GM23338 (cell line): ENCODE results near the gene KCNMB1. TPM values are rescaled to one million over a fixed set of nuclear protein-coding genes. Genes with fewer than 3 reads are reported as not detected.

ENCODE experiments used
- ATAC-seq: fragments of 200-7000 bp; cut with Tn5 transposase; 3 replicates; pipeline ENCODE4 v1.9.1; 2020
- DNase-seq: peaks from one replicate; pipeline ENCODE4 v3.0.0-alpha.2; 2015; ENCODE audit warnings: low spot score
- H2AFZ ChIP-seq: fragments of 200-600 bp; sonication (generic); 2 replicates; pipeline ENCODE4 v1.8.0; 2016; ENCODE audit warnings: antibody characterized with exemption, mild to moderate bottlenecking, moderate library complexity
- H3F3A ChIP-seq: fragments of 200-600 bp; sonication (generic); replicated peaks from 2 replicates; pipeline ENCODE4 v1.8.0; 2017; ENCODE audit warnings: antibody characterized with exemption, mixed run types, low read depth
- H3K27ac ChIP-seq: fragments of 200-600 bp; sonication (generic); 2 replicates; pipeline ENCODE4 v1.6.1; 2016; ENCODE audit warnings: low read depth
- H3K27me3 ChIP-seq: fragments of 200-600 bp; sonication (generic); 2 replicates; pipeline ENCODE4 v1.8.0; 2016; ENCODE audit warnings: mild to moderate bottlenecking, mixed run types, moderate library complexity; ENCODE audit not compliant: insufficient read depth
- H3K36me3 ChIP-seq: fragments of 200-600 bp; sonication (generic); 2 replicates; pipeline ENCODE4 v1.8.0; 2016; ENCODE audit warnings: mild to moderate bottlenecking; ENCODE audit not compliant: insufficient read depth
- H3K4me1 ChIP-seq: fragments of 200-600 bp; sonication (generic); 2 replicates; pipeline ENCODE4 v1.8.0; 2016; ENCODE audit warnings: mild to moderate bottlenecking, moderate library complexity; ENCODE audit not compliant: insufficient read depth
- H3K4me2 ChIP-seq: fragments of 200-600 bp; sonication (generic); 2 replicates; pipeline ENCODE4 v1.7.1; 2017; ENCODE audit warnings: mixed run types
- H3K4me3 ChIP-seq: fragments of 200-600 bp; sonication (generic); 2 replicates; pipeline ENCODE4 v1.6.1; 2016; ENCODE audit warnings: mixed run types
- H3K79me2 ChIP-seq: fragments of 200-600 bp; sonication (generic); replicated peaks from 2 replicates; pipeline ENCODE4 v1.8.0; 2017; ENCODE audit warnings: mild to moderate bottlenecking; ENCODE audit not compliant: insufficient read depth
- H3K9me2 ChIP-seq: fragments of 200-600 bp; sonication (generic); 2 replicates; pipeline ENCODE4 v1.8.0; 2017; ENCODE audit not compliant: insufficient read depth
- H4K20me1 ChIP-seq: fragments of 200-600 bp; sonication (generic); replicated peaks from 2 replicates; pipeline ENCODE4 v1.8.0; 2017; ENCODE audit warnings: mild to moderate bottlenecking; ENCODE audit not compliant: insufficient read depth
- H3K27ac Mint-ChIP-seq: 2 replicates; pipeline ENCODE4 v1.8.0; 2020; ENCODE audit warnings: inconsistent platforms, mild to moderate bottlenecking, moderate library complexity, mixed read lengths
- H3K27me3 Mint-ChIP-seq: 3 replicates; pipeline ENCODE4 v1.8.0; 2022; ENCODE audit warnings: low read depth, mild to moderate bottlenecking, moderate library complexity, mixed read lengths, inconsistent platforms; ENCODE audit not compliant: insufficient read depth, poor library complexity
- H3K36me3 Mint-ChIP-seq: 3 replicates; pipeline ENCODE4 v1.8.0; 2021; ENCODE audit warnings: low read depth, mild to moderate bottlenecking, inconsistent platforms, moderate library complexity, mixed read lengths
- H3K4me1 Mint-ChIP-seq: 3 replicates; pipeline ENCODE4 v1.8.0; 2020; ENCODE audit warnings: mild to moderate bottlenecking, inconsistent platforms, mixed read lengths
- H3K4me3 Mint-ChIP-seq: 3 replicates; pipeline ENCODE4 v1.8.0; 2021; ENCODE audit warnings: moderate library complexity, mild to moderate bottlenecking, inconsistent platforms, mixed read lengths
- H3K9me3 Mint-ChIP-seq: 3 replicates; pipeline ENCODE4 v1.8.0; 2020; ENCODE audit warnings: moderate library complexity, mild to moderate bottlenecking, inconsistent platforms, mixed read lengths
- CREB1 ChIP-seq: fragments of 250-450 bp; sonication (Bioruptor Pico); IDR thresholded peaks from 2 replicates; pipeline ENCODE4 v1.5.0; 2020; ENCODE audit warnings: low read depth, mild to moderate bottlenecking, moderate library complexity
- CTCF ChIP-seq, 2 experiments: fragments of 200-600 bp in 1 of 2; sonication (generic) in 1 of 2; conservative IDR thresholded peaks; 2 replicates each; pipeline versions ENCODE4 v1.5.1 to v1.6.1; 2016 to 2017; ENCODE audit warnings: antibody characterized with exemption in 2 of 2, low read depth in 2 of 2, mild to moderate bottlenecking in 2 of 2, moderate library complexity in 1 of 2
- EZH2 ChIP-seq: fragments of 200-600 bp; sonication (generic); IDR thresholded peaks from one replicate; pipeline ENCODE4 v1.8.0; 2017; ENCODE audit warnings: antibody characterized with exemption, mild to moderate bottlenecking, low read depth; ENCODE audit not compliant: unreplicated experiment
- POLR2AphosphoS5 ChIP-seq: IDR thresholded peaks from 2 replicates; pipeline ENCODE4 v1.6.1; 2016; ENCODE audit warnings: antibody characterized with exemption, low read depth
- REST ChIP-seq: IDR thresholded peaks from one replicate; pipeline ENCODE4 v1.6.1; 2018; ENCODE audit warnings: antibody characterized with exemption; ENCODE audit not compliant: unreplicated experiment
- STAT1 ChIP-seq: IDR thresholded peaks from one replicate; pipeline ENCODE4 v1.6.1; 2016; ENCODE audit warnings: antibody characterized with exemption; ENCODE audit not compliant: unreplicated experiment
- ZNF462 ChIP-seq: fragments of 250-450 bp; sonication (Bioruptor Pico); IDR thresholded peaks from 2 replicates; pipeline ENCODE4 v1.5.0; 2020; ENCODE audit warnings: mild to moderate bottlenecking, moderate library complexity
- polyA plus RNA-seq: library from polyadenylated mRNA; unstranded; fragments of >200 nt; fragmentation: Nextera tagmentation; extraction: Ambion mirVana; gene quantifications from 2 replicates; pipeline ENCODE4 v1.2.1, GENCODE V29; 2016
- total RNA-seq: library from RNA; depleted of rRNA; stranded (reverse); fragments of >200 nt; shearing (Covaris generic); gene quantifications from 2 replicates; pipeline ENCODE4 v1.2.3, GENCODE V29; 2014

The KCNMB1 gene
- total and polyA plus RNA-seq, 2 experiments from 2014 or later, result 0.17 to 0.19 TPM

- TF ChIP-seq STAT1, result no peak
- TF ChIP-seq CREB1 (CRISPR knock-in tag), result no peak
- no peak for TF ChIP-seq CTCF (conservative IDR thresholded peaks at IDR 0.05; ENCODE audit: low read depth in 2 of 2)
Observed at GRCh38 chr5:170408877-170409660, 19.9 kb upstream of the KCNMB1 start (continued).

- Histone ChIP-seq H3K4me1 (peaks cover 17% of the 10 kb centered on the region), H3K4me3 (no peak overlapping the region), H3K4me2 (peak overlapping the region; percentile 64), H3K9me2 (peaks cover 7% of the 10 kb centered on the region; the same call in 1 of the 2 replicates), H4K20me1 (no peaks in the 10 kb centered on the region), H3K79me2 (no peaks in the 10 kb centered on the region), H3F3A (no peaks in the 10 kb centered on the region), H2AFZ (no peak overlapping the region), H3K27me3 (no peaks in the 10 kb centered on the region), H3K27ac (no peak overlapping the region), H3K36me3 (no peaks in the 10 kb centered on the region)
- H3K27me3 Mint-ChIP-seq, result peaks cover 5% of the 10 kb centered on the region
- peak; percentile 64 for DNase-seq
- ATAC-seq, result peak; percentile 88
- H3K9me3 Mint-ChIP-seq, result no peaks in the 10 kb centered on the region
- peak; percentile 78; the same call in 1 of the 2 replicates for TF ChIP-seq ZNF462 (CRISPR knock-in tag)
- no peak for TF ChIP-seq EZH2
- no peak for TF ChIP-seq POLR2AphosphoS5
- no peak for TF ChIP-seq REST
- H3K4me1 Mint-ChIP-seq, result peaks cover 37% of the 10 kb centered on the region
- H3K27ac Mint-ChIP-seq, result no peak overlapping the region
- H3K4me3 Mint-ChIP-seq, result no peak overlapping the region
- no peaks in the 10 kb centered on the region; the same call in 2 of the 3 replicates for H3K36me3 Mint-ChIP-seq
Observed at GRCh38 chr5:170408226-170408625, 19.1 kb upstream of the KCNMB1 start.
